ENCODE measurements around the gene SHISA7.
A peak's percentile ranks its signal among the peaks of the same experiment; 100 is the strongest.
"Not testable (repeated sequence)": the region's sequence is repeated elsewhere in the genome, so short reads cannot be mapped to it uniquely, and the experiment has no call there.

Gene SHISA7

GRCh38 chr19:55418185-55418584 lies 24.9 kb downstream of the SHISA7 start:
- DNase-seq (ENCODE audit: low spot score) = peak; percentile 80

GRCh38 chr19:55410168-55410567 lies 32.9 kb downstream of the SHISA7 start:
- no peak for DNase-seq (ENCODE audit: low spot score)

- DNase-seq (ENCODE audit: low spot score) = not testable (repeated sequence)
Observed at GRCh38 chr19:55409179-55409578, 33.9 kb downstream of the SHISA7 start.

- no peak for DNase-seq (ENCODE audit: low spot score)
Observed at GRCh38 chr19:55408533-55408872, 34.6 kb downstream of the SHISA7 start.

GRCh38 chr19:55407800-55408532 lies 35.1 kb downstream of the SHISA7 start:
- peak; percentile 99 for DNase-seq (ENCODE audit: low spot score)

GRCh38 chr19:55407550-55407799 lies 35.6 kb downstream of the SHISA7 start, which contains the start of gene UBE2S:
UBE2S (minus strand) TSS chr19:55407788; CDS start chr19:55407589, 199 bp downstream.
- DNase-seq (ENCODE audit: low spot score) = not testable (repeated sequence)

- DNase-seq (ENCODE audit: low spot score) = no peak
Observed at GRCh38 chr19:55406826-55407549, 36.1 kb downstream of the SHISA7 start.

- no peak for DNase-seq (ENCODE audit: low spot score)
Observed at GRCh38 chr19:55406091-55406825, 36.8 kb downstream of the SHISA7 start.

- DNase-seq (ENCODE audit: low spot score) = no peak
Observed at GRCh38 chr19:55405638-55406037, 37.5 kb downstream of the SHISA7 start.

- no peak for DNase-seq (ENCODE audit: low spot score)
Observed at GRCh38 chr19:55402509-55402908, 40.6 kb downstream of the SHISA7 start.

- DNase-seq (ENCODE audit: low spot score) = not testable (repeated sequence)
Observed at GRCh38 chr19:55401390-55401789, 41.7 kb downstream of the SHISA7 start.

- no peak for DNase-seq (ENCODE audit: low spot score)
Observed at GRCh38 chr19:55400281-55401087, 42.6 kb downstream of the SHISA7 start.

GRCh38 chr19:55398200-55398925 lies 44.7 kb downstream of the SHISA7 start:
- no peak for DNase-seq (ENCODE audit: low spot score)

GRCh38 chr19:55392820-55393761 lies 50.0 kb downstream of the SHISA7 start:
- no peak for DNase-seq (ENCODE audit: low spot score)

- no peak for DNase-seq (ENCODE audit: low spot score)
Observed at GRCh38 chr19:55391702-55392615, 51.1 kb downstream of the SHISA7 start.

GRCh38 chr19:55391191-55391670 lies 51.9 kb downstream of the SHISA7 start:
- no peak for DNase-seq (ENCODE audit: low spot score)

GRCh38 chr19:55390461-55390880 lies 52.6 kb downstream of the SHISA7 start:
- DNase-seq (ENCODE audit: low spot score) = no peak

- no peak for DNase-seq (ENCODE audit: low spot score)
Observed at GRCh38 chr19:55389386-55390317, 53.4 kb downstream of the SHISA7 start.

All from putamen (tissue), 1 donor.